GM20431 (cell line): Measurements from ENCODE around the gene CCT4.

Source experiments
- in situ Hi-C: fragments of 300-500 bp; cut with MseI, MboI; formaldehyde crosslinking; loops from one replicate; pipeline ENCODE4 v1.15.0; 2020; ENCODE audit warnings: low sequenced_read_pairs; ENCODE audit not compliant: unreplicated experiment

Gene CCT4

DNA sequence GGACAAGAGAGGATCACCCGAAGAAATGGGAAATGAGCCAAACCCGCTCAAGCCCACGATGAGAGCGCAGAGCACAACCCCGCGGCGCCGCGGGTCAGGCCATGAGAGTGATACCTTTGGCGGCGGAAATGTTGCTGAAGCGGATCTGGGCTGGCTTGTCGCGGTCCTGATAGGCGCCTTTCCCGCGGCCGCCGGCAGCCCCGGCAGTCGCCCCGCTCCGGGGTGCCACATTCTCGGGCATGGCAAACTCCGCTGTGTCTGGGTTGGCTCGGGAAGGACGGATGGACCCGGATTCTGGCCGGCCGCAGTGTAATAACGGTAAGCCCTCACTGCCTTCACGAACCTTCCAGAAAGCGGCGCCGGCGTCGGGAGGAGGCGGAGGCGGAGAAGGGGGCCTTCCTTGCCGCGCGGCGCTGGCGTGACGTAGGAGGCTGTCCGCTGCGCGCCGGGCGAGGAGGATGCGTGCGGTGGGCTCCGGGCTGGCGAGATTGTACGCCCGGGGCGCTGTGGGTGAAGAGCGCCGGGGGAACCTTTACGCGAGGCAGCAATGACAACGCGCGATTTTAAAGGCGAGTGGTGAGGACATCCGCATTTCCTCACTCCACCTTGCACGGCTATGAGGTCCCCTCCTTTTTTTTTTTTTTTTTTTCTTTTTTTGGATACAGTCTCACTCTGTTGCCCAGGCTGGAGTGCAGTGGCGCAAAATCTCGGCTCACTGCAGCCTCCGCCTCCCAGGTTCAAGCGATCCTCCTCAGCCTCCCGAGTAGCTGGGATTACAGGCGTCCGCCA is at the start of gene CCT4:
Gene CCT4 (minus strand): TSS at position 390 of the 789 bp plus-strand sequence. CDS start 149 bp downstream, at position 241.
- in situ Hi-C loops, result no loop called here

- in situ Hi-C loops, result loop anchor here (25.0 kb wide), 1 partner anchor 824 kb away; no protein-coding TSS in a partner anchor
Observed at GRCh38 chr2:61937886-61938285, 49.4 kb upstream of the CCT4 start.

DNA sequence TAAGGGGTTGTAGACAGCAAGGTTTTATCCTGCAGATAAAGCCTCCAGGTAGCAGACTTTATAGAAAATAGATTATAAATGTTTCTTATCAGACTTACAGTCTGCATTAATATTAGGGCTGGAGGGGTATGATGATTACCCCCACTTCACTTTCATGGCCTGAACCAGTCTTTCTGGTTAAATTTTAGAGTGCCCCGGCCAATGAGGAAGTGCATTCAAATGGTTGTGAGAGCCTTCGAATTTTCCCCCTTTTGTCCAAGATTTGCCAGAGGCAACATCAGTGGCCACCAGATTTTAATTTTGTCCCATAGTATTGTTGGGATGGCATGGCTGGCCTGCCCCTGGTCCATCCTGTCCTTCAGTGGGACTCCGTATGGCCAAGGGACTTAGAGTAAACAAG is 48.6 kb upstream of the CCT4 start:
- in situ Hi-C loops, result loop anchor here (25.0 kb wide), 1 partner anchor 825 kb away; no protein-coding TSS in a partner anchor

DNA sequence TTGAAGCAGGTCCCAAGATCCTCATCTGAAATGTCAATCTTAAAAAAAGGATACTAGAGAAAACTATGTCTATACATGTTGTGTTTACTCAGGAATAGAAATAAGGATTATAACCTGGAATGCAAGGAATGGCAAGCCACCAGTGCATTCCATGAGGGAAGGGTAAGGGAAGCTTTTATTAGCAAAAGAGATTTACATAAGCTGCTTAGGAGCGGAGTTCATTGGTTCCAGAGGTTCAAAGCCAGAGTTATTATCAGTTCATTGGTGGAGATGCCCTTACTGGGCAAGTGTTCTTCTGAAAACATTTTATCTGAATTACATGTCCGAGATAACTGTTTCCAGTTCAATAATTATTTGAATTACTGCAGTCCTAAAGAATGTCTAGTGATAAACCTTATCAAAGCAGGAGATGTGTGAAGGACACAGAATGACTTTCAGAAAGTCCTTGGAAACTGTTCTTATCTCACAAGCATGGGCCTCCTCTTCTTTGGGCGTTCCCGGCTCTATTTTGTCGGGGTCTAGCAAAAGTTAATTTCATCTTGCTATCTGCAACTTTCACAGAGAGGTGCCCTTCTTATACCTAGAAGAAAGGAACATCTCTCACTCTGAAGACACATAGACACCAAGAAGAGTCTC is 40.5 kb upstream of the CCT4 start:
- in situ Hi-C loops, result loop anchor here (25.0 kb wide), 1 partner anchor 833 kb away; no protein-coding TSS in a partner anchor

- in situ Hi-C loops, result loop anchor here (25.0 kb wide), 1 partner anchor 835 kb away; no protein-coding TSS in a partner anchor
Observed at GRCh38 chr2:61926531-61927477, 38.3 kb upstream of the CCT4 start.

DNA sequence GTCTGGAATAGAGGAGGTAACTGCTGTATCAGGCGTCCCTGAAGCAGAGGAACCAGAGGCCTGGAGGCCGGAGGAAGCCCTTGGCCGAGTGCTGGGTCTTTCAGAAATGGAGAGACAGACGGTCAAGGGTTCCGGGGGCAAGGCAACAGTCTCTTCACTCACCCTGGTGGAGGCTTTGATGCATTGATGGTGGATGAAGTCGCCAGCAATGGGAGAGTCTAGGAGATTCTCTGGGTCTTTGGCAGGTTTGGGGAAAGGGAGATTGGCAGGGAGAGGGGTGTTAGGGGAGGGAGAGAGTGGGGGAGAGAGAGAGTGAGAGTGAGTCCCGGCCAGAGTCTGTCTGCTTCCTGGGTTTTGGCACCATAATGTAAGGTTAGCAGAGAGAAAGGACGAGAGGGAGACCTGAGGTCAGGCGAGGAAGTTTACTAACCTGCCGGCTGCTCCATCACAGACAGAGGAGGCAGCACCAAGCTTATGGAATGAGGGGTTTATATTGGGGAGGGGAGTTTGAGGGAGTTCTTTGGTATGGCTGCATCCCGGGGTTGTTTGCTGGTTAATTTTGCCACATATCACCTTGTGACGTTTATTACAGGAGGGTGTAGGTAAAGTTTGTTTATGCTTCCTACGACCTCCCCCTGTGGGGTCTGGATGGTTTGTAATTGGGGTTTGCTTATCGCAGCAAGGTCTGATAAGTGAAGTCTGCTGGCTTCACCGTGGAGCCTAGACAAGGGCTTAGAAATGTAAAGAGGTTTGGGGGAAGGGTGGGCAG is 36.6 kb upstream of the CCT4 start:
- in situ Hi-C loops, result loop anchor here (25.0 kb wide), 2 partner anchors 487 to 837 kb away; no protein-coding TSS in a partner anchor

DNA sequence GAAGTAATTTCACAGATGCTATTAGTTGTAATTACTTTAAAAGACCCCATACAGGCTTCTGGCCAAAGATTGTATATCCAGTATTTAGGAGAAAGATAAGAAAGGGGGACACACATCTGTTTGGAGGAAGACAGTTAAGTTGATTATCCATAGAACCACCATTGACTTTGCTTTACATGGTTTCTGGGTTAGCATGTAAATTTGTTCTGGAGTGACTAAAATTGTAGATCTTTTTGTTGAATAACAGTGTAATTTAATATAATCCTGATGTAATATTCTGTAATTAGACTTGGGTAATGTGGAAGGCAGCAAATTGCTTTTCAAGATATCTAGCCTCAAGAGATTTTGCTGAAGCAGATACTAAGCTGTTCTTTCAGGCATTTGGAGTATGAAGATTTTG is 34.3 kb upstream of the CCT4 start:
- in situ Hi-C loops, result loop anchor here (25.0 kb wide), 1 partner anchor 490 kb away; no protein-coding TSS in a partner anchor

- in situ Hi-C loops, result loop anchor here (25.0 kb wide), 1 partner anchor 492 kb away; no protein-coding TSS in a partner anchor
Observed at GRCh38 chr2:61920548-61920947, 32.1 kb upstream of the CCT4 start.

GRCh38 chr2:61914794-61915193 is 26.3 kb upstream of the CCT4 start:
- in situ Hi-C loops, result loop anchor here (25.0 kb wide), 1 partner anchor 498 kb away; no protein-coding TSS in a partner anchor

- in situ Hi-C loops, result loop anchor here (25.0 kb wide), 1 partner anchor 501 kb away; no protein-coding TSS in a partner anchor
Observed at GRCh38 chr2:61911510-61911909, 23.1 kb upstream of the CCT4 start.

GRCh38 chr2:61910603-61911002 is 22.1 kb upstream of the CCT4 start:
- in situ Hi-C loops, result loop anchor here (25.0 kb wide), 1 partner anchor 502 kb away; no protein-coding TSS in a partner anchor

DNA sequence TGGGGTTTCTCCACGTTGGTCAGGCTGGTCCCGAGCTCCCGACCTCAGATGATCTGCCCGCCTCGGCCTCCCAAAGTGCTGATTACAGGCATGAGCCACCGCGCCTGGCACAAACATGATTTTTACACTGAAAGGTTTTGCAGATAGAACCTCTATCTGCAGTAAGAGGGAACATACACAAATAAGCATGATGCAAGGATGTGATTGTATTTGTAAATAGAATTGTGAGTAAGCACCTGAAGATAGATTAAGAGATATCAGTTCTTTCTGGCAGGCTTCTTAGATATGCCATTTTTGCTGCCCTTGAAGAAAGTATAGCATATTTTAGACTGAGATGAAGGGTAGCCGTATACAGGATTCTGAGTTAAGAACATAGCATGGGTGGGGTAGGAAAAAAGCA is 20.7 kb upstream of the CCT4 start:
- in situ Hi-C loops, result loop anchor here (25.0 kb wide), 1 partner anchor 503 kb away; no protein-coding TSS in a partner anchor

DNA sequence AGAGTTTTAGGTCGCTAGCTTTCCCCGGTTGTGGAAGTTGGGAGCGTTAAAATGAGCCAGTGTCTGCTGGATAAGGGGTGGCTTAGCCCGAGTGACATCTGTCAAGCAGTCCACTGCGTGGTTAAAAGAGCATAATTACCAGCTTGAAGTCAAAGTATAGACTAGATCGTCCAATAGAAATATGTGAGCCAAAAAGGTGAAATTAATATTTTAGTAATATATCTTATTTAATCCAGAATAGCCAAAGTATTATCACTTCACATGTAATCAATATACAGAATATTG is 17.7 kb upstream of the CCT4 start:
- in situ Hi-C loops, result loop anchor here (25.0 kb wide), 1 partner anchor 506 kb away; no protein-coding TSS in a partner anchor

- in situ Hi-C loops, result loop anchor here (25.0 kb wide), 1 partner anchor 507 kb away; no protein-coding TSS in a partner anchor
Observed at GRCh38 chr2:61905372-61906185, 17.1 kb upstream of the CCT4 start, which contains the start of gene COMMD1. Gene COMMD1 (plus strand): TSS chr2:61905674. CDS start chr2:61905679, 5 bp downstream.

- in situ Hi-C loops, result loop anchor here (25.0 kb wide), 1 partner anchor 512 kb away; no protein-coding TSS in a partner anchor
Observed at GRCh38 chr2:61900281-61900680, 11.8 kb upstream of the CCT4 start.

DNA sequence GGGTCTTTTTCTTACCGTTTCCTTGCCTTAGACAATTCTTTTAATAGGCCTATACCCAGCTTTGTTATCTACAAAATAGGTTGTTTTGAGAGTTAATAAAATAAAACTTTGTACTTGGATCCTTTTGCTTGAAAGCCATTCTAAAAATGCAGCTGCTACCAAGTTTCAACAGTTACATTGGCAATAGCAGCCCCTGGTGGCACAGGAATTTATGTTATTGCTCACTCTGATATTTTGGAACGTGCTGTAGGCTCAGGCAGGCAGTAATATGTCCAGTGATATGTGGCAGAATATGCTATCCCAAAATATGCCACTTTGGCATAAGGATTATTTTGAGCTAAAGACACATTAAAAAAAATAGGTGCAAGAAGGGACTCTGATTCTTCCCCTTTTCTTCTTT is 10.4 kb upstream of the CCT4 start:
- in situ Hi-C loops, result no loop called here

DNA sequence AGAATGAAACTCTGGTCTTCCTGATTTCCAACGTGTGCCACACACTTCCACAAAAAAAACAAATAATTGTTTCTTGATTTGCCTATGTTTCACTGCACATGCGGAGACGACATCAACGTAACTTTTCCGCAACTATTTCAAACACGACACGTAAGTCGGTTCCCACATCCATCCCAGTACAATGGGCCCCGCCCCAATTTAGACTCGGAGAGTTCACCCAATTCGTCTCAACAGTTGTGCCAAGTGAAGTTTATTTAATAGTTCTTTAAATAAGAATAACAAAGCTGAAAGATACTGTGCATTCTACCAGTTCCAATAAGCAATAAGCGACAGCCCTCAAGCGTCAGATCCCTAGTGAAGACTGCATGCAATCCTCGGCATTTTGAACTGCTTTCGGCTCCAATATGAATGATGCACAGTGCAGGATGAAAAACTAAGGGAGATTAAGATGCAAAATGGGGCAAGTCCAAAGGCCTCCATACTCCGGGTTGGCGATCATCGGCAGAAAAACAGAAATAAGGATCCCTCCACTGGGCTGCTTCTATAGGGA is 664 bp downstream of the CCT4 start:
- in situ Hi-C loops, result no loop called here
